K562 (cell line): ENCODE measurements around the gene PTRH1.

Experiments used
- ATF7 ChIP-seq: fragments of 450-650 bp; IDR thresholded peaks from 2 replicates; pipeline ENCODE4 v1.7.1; 2014; ENCODE audit warnings: mild to moderate bottlenecking, moderate library complexity
- EGR1 ChIP-seq: fragments of 450-650 bp; conservative IDR thresholded peaks from 2 replicates; pipeline ENCODE4 v1.6.1; 2017; ENCODE audit warnings: mild to moderate bottlenecking
- ETS2 ChIP-seq: IDR thresholded peaks from 2 replicates; pipeline ENCODE4 v1.6.1; 2016; ENCODE audit warnings: borderline replicate concordance, missing genetic modification characterization, mild to moderate bottlenecking, moderate library complexity, missing compliant biosample characterization; ENCODE audit not compliant: poor library complexity, severe bottlenecking
- EZH2 ChIP-seq: IDR thresholded peaks from 2 replicates; pipeline ENCODE4 v1.6.1; 2012; ENCODE audit warnings: low read depth, mild to moderate bottlenecking, inconsistent platforms, low read length, borderline replicate concordance
- HIVEP1 ChIP-seq: fragments of 250-450 bp; sonication (Bioruptor Pico); IDR thresholded peaks from 2 replicates; pipeline ENCODE4 v1.4.0; 2020; ENCODE audit warnings: mild to moderate bottlenecking
- RBM34 ChIP-seq: fragments of 200-400 bp; formaldehyde crosslinking; IDR thresholded peaks from 2 replicates; pipeline ENCODE4 v1.6.1; 2018; ENCODE audit warnings: low read length, borderline replicate concordance; ENCODE audit not compliant: insufficient read depth
- SP1 ChIP-seq: sonication (generic); formaldehyde crosslinking; IDR thresholded peaks from 2 replicates; pipeline ENCODE4 v1.8.1; 2022; ENCODE audit warnings: mild to moderate bottlenecking, missing genetic modification reagents
- ZEB2 ChIP-seq: fragments of 450-650 bp; IDR thresholded peaks from 2 replicates; pipeline ENCODE4 v1.6.1; 2016

DNA sequence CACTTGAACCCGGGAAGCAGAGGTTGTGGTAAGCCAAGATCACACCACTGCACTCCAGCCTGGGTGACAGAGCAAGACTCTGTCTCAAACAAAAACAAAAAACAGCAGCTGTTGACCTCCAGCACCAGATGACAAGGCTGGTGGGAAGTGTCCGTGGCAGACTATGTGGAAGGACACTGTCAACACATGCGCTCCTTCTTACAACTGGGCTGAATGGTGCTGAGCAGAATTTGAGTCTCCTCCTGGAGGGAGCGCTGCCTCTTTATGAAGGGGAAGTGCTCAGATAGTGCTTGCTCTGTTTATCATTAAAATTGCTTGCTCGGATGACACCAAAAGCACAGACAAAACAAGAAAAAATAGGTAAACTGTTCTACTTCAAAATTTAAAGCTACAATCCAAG is 17.9 kb downstream of the PTRH1 start:
- TF ChIP-seq SP1 (CRISPR knock-in tag) (no peak), EGR1 (no peak), EZH2 (no peak), ATF7 (no peak), HIVEP1 (no peak), RBM34 (no peak), ZEB2 (no peak), ETS2 (tag) (no peak)
